Muscle of back (tissue), 11 donors: ENCODE data around the gene LILRA2. TPM values are rescaled to one million over a fixed set of nuclear protein-coding genes. Genes with fewer than 3 reads are reported as not detected.
"Not testable (repeated sequence)": the region's sequence is repeated elsewhere in the genome, so short reads cannot be mapped to it uniquely, and the experiment has no call there.

ENCODE experiments used
- DNase-seq, 3 donors: peaks; one replicate each; pipeline versions ENCODE4 v3.0.0 to v3.0.0-alpha.2; 2013
- polyA plus RNA-seq, 10 donors: library from polyadenylated mRNA; unstranded; fragments of 120-200 nt; gene quantifications; one replicate each; pipeline ENCODE4 v1.2.1, GENCODE V29; 2013; ENCODE audit not compliant: insufficient read length in 10 of 10

The LILRA2 gene
- polyA plus RNA-seq, 10 donors, result 0.34 to 1.6 (median 0.91) TPM

DNA sequence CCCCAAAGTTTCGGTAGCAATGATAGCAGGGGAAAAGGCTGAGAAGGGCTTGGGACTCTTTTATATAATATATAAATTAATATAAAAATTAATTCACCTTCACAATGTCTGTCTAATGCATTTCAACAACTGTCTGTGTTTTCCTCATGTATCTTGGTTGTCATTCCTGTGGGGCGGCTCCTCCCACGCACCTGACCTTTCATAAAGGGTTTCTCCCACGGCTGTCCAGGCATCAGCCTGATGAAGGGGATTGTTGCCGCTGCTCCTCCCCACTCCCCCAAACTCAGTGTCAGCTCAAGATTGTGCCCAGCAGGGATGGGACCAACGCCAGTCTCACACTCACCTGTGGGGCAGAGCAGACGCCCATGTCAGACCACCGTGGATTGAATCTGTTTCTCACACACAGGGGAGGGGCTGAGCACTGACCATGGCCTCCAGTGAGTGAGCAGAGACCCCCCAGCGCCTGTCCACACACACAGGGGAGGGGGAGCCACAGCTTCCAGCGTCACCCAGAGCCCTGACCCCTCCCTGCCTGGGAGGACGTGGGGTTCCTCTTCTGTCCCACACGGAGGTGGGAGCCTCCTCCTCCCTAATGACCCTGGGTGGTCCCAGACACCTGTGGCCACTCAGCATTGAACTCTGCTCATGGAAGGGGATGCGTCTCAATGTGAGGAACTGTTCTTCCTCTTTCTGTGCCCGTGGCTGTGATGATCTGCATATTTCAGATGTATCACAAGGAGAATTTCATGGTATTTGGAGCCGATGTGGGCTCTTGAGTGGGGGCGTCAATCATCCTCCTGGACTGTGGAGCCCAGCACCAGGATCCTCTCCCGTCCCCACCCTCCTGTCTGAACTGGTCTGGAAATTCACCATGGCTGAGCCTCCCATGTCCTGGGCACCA, 1.6 kb upstream of the LILRA2 start:
- DNase-seq, result not testable (repeated sequence)

- DNase-seq, result peak in 2 of 3 donors; percentile 7 to 34
Observed at GRCh38 chr19:54572696-54573311, 786 bp upstream of the LILRA2 start.

- no peak for DNase-seq
Observed at GRCh38 chr19:54574051-54574450, 461 bp downstream of the LILRA2 start.

GRCh38 chr19:54574527-54575056, 1.0 kb downstream of the LILRA2 start:
- no peak for DNase-seq

- not testable (repeated sequence) for DNase-seq
Observed at GRCh38 chr19:54575205-54575604, 1.6 kb downstream of the LILRA2 start.

DNA sequence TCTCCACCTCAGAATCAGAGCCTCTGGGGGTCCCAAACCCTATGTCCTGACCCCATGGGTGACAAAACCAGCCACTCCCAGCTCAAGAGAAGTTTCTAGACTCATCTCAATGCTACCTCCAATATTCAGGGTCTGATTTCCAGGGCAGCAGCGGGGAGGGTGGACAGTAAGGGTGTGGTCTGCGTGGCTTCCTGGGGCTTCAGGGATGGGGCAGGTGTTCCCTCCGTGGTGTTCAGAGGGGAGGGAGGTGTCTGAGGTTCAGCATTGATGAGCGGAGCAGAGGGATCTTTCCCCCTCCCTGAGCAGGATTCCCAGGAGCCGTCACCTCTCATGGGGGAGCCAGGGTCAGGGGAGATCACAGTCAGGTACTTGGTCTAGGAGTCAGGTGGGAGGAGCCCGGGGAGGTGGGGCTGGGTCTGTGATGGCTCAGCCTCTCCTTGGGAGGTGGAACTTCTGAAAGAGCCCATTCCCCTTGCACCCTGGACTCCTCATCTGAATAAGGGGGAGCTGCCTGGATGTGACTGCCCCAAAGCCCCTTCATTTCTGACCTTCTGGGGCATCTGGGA, 2.9 kb downstream of the LILRA2 start:
- DNase-seq, result no peak

- DNase-seq, result no peak
Observed at GRCh38 chr19:54577334-54577733, 3.7 kb downstream of the LILRA2 start.

- DNase-seq, result not testable (repeated sequence)
Observed at GRCh38 chr19:54578268-54578667, 4.7 kb downstream of the LILRA2 start.

DNA sequence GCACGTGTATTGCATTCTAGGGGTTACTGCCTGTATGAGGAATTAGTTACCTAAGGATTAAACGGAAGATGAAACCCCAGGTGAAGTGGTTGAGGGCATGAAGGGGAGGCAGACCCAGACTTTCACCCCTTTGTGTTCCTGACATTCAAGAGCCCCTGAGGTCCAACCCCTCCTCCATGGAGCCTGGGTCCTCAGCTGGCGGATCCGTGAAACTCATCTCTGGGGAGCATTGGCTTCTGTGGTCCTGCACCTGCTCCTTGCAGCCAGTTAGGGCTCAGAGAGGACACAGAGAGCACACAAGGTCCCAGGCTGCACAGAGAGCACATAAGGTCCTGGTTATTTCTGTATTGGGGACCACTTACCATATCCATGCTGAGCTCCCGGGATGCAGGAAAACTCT, 12.8 kb downstream of the LILRA2 start:
- DNase-seq, result no peak

DNA sequence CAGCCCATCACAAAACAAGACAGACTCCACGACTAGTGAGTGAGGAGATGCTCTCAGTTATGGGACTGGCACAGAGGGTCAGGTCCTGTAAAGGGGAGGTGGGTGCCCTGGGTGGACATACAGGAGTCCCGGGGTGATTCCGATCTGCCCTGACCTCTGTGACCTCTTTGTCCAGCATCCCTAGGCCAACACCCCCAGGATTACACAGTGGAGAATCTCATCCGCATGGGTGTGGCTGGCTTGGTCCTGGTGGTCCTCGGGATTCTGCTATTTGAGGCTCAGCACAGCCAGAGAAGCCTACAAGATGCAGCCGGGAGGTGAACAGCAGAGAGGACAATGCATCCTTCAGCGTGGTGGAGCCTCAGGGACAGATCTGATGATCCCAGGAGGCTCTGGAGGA, 13.4 kb downstream of the LILRA2 start:
- no peak for DNase-seq

- not testable (repeated sequence) for DNase-seq
Observed at GRCh38 chr19:54593445-54593844, 19.9 kb downstream of the LILRA2 start, which contains the start of gene LILRA1. LILRA1 (plus strand) TSS chr19:54593632; CDS start chr19:54594245, 613 bp downstream.

DNA sequence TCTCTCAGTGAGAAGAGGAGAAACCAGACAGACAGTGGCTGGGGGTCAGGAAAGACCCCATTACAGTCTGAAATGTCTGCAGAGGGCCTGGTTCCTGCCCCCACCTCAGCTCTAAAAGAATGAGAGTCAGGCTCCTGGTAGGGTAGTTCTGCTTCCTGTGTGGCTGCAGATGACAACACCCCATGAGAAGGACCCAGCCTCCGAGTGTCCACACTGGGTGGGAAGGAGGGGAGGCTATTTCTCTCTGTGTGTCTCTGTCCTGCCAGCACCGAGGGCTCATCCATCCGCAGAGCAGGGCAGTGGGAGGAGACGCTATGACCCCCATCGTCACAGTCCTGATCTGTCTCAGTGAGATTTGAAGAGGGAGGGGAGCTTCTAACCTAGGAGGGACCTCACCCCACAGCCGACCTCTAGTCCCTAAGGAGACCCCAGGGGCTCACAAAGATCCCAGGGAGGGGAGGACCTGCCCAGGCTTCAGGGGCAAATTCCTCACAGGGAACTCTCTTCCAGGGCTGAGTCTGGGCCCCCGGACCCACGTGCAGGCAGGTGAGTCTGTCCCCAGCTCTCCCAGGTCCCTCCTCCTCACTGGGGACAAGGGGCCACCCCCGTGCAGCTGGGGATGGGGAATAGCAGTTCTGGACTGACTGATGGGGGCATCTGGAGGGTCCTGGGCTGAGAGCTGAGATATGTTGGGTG, 20.5 kb downstream of the LILRA2 start:
- not testable (repeated sequence) for DNase-seq

- no peak for DNase-seq
Observed at GRCh38 chr19:54594737-54595136, 21.1 kb downstream of the LILRA2 start.

DNA sequence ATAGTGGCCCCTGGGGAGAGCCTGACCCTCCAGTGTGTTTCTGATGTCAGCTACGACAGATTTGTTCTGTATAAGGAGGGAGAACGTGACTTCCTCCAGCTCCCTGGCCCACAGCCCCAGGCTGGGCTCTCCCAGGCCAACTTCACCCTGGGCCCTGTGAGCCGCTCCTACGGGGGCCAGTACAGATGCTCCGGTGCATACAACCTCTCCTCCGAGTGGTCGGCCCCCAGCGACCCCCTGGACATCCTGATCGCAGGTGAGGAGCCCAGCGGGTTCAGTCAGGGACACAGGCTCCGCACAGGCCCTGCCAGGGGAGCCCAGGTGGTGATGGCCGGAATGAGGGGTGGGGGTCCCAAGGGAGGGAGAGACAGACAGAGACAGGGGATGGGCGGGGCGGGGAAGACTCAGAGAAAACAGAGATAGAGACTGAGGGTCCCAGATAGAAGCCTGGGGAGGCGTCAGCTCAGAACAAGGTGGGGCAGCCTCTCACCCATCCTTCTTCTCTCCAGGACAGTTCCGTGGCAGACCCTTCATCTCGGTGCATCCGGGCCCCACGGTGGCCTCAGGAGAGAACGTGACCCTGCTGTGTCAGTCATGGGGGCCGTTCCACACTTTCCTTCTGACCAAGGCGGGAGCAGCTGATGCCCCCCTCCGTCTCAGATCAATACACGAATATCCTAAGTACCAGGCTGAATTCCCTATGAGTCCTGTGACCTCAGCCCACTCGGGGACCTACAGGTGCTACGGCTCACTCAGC, 22.3 kb downstream of the LILRA2 start:
- DNase-seq, result not testable (repeated sequence)

DNA sequence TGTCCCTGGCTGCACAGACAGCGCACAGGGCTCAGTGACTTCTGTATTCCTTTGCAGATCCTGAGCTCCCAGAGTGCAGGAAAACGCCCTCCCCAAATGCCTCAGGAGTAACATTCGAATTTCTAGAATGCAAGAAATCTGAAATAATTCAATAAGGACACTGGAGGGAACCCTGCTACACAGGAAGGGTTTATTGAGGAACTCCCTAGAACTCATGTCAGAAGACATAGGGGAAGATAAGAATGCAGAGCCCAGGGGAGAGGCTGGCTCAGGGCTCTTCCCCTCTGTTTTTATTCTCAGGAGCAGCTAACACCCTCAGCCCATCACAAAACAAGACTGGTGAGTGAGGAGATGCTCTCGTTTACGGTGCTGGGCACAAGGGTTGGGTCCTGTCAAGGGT, 26.6 kb downstream of the LILRA2 start:
- DNase-seq, result no peak

- DNase-seq, result no peak
Observed at GRCh38 chr19:54606230-54606629, 32.6 kb downstream of the LILRA2 start.

GRCh38 chr19:54606891-54607784, 33.5 kb downstream of the LILRA2 start:
- DNase-seq, result no peak

GRCh38 chr19:54607785-54608150, 34.2 kb downstream of the LILRA2 start:
- no peak for DNase-seq

GRCh38 chr19:54608205-54608604, 34.6 kb downstream of the LILRA2 start:
- DNase-seq, result no peak

DNA sequence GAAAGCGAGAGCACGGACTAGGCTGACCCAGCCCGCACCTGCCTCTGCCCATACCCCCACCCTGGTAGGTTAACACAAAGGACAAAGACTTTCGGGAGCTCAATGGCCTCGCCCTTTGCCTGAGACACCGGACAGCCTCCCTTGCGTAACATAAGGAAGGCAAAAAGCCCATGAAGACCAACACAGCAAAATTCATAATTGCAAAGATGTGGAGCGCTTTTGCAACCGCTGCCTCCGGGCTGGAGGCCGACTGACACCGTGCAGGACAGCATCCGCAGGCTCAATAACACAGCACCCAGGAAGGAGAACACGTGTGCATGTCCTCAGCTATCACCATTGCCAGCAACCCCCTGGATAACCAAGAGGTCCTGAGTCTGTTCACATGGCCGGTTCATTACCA, 35.2 kb downstream of the LILRA2 start:
- no peak for DNase-seq
